Activated CD8-positive, alpha-beta memory T cell treated with anti-CD3 and anti-CD28 coated beads, Interleukin-2, amount 50 U/mL, for 24 hours (primary cell): ENCODE measurements around the gene ZNF680.
A peak's percentile ranks its signal among the peaks of the same experiment; 100 is the strongest.
"Not testable (repeated sequence)": the region's sequence is repeated elsewhere in the genome, so short reads cannot be mapped to it uniquely, and the experiment has no call there.

Experiments
- DNase-seq: peaks from one replicate; pipeline ENCODE4 v3.0.0-alpha.2; 2020; ENCODE audit errors: extremely low read depth

The ZNF680 gene

GRCh38 chr7:64562626-64563278 is at the start of gene ZNF680:
Gene ZNF680, minus strand, starts transcription at chr7:64563071. Its CDS starts 117 bp downstream, at chr7:64562954.
- DNase-seq = peak; percentile 76

- DNase-seq = no peak
Measured at GRCh38 chr7:64612452-64612851, 49.6 kb upstream of the ZNF680 start.

DNA sequence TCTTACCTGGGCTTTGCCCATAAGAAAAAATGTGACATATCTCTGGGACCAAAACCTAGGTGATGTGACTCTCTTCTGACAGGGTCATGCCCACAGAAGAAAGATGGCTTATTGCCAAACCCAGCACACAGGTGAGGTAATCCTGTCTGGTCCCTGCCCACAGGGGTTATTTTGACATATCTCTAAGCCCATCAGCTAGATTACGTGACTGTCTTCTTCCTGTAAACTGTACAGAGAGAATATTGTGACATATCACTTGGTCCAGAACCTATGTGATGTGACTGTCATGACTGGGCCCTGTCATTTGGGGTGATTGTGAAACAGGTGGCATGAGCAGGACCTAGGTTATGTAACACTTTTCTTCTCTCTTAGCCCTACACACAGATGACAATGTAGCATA is 48.8 kb upstream of the ZNF680 start:
- DNase-seq = no peak

DNA sequence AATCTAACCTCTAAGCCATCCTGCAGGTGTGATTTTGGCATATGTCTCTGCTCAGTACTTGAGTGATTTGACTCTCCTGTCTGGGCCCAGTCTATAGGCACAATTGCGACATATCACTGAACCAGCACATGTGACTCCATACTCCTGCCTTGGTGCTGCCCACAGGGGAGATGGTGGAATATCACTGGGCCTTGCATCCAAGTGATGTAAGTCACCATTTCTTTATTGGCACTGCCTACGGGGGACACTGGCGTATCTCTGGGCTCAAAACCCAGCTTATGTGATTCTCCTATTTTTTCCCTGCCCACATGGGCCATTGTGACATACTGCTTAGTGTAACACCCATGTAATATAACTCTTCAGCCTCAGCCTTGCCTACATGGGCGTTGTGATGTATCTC is 48.1 kb upstream of the ZNF680 start:
- no peak for DNase-seq

- no peak for DNase-seq
Measured at GRCh38 chr7:64608116-64608910, 45.4 kb upstream of the ZNF680 start.

DNA sequence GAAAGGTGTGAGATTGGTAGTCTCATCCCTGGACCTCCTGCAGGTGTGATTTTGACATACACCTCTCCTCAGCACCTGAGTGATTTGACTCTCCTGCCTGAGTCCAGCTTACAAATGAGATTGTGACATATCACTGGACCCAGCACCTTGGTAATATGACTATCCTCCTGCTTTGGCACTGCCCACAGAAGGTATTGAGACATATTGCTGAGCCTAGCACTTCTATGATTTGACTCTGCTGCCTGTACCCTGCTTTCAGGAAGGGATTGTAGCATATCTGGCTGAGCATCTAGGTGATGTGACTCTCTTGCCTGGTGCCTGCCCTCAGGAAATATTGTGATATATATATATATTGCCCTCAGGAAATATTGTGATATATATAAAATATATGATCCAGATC is 43.5 kb upstream of the ZNF680 start:
- DNase-seq = no peak

GRCh38 chr7:64603271-64603670 is 40.4 kb upstream of the ZNF680 start:
- no peak for DNase-seq

DNA sequence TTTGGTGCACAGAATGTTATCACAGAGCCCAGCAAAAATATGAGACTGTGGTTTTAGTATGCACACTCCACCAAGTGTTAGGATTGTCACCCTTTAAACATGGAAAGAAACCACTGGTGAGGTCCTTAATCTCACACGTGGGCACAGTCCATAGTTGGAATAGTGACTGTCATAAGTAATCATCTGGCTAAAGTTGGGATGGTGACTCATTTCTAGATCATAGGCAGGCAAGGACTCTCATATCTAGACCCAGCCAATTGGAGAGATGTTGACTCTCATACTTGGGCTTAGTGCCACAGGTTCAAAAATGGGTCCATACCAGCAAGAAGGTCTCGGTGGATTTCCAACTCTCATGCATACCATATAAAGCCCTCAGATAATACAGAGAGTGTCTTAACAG is 39.6 kb upstream of the ZNF680 start:
- no peak for DNase-seq

DNA sequence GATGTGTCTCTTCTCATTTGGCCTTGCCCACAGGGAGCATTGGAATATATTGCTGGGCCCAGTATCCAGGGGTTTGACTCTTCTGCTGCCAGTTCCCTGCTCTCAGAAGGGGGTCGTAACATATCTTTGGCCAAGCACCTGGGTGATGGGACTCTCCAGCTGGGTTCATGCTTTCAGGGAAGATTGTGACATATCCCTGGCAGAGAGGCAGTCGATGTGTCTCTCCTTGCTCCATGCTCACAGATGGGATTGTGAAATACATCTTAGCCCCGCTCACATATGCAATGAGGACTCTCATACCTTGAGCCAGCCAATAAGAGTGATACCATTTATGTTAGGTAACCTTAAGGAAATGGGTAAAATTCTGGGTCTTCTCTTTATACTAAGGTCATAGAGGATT is 39.2 kb upstream of the ZNF680 start:
- no peak for DNase-seq

GRCh38 chr7:64599359-64599758 is 36.5 kb upstream of the ZNF680 start:
- DNase-seq = no peak

GRCh38 chr7:64590971-64591370 is 28.1 kb upstream of the ZNF680 start:
- no peak for DNase-seq

DNA sequence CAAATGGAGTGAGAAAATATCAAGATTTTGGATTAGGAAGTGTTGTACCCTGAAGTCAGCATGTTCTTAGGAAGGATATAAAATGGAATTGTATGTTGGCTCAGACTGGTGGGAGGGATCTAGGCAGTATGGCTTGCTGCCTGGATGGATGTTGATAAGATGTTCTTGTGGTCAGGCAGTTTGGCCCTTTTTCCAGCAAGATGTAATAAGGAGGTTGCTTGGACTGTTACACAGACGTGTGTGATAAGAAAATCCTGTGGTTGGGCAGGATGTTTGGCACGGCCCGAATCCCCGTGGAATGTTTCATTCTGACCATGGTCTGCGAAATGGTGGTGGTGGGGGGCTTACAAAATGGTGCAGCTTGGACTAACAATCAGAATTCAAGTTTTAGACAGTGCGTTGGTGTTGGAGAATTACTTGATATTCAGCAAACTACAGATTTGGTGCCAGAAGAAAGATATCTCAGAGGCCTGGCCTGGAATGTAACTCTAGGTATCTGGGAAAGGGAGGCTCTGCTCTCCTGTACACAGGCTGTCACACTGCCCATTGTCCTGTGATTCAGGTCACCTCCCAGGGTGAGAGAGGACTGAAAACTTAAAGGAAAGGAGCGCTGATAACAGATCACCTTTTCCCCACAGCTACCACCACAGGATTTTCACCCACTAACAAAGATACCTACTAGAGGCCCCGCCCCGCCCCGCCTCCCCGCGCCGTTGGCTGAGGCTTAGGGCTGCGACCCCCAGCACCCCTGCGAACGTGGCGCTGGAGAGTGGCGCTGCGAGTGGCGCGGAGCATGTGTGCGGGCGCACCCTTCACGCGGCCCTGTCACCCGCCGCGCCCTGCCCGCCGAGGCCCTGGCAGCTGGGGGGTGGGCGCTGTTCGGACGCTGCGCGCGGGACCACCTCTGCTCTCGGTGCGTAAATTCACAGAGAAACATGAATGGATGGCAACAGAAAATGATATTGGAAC is 19.3 kb upstream of the ZNF680 start:
- no peak for DNase-seq

GRCh38 chr7:64581391-64581790 is 18.5 kb upstream of the ZNF680 start:
- no peak for DNase-seq

GRCh38 chr7:64574540-64575099 is 11.7 kb upstream of the ZNF680 start:
- no peak for DNase-seq

GRCh38 chr7:64570284-64570605 is 7.4 kb upstream of the ZNF680 start:
- DNase-seq = not testable (repeated sequence)

GRCh38 chr7:64569372-64570283 is 6.8 kb upstream of the ZNF680 start:
- not testable (repeated sequence) for DNase-seq

GRCh38 chr7:64562256-64562625 is 630 bp downstream of the ZNF680 start:
- DNase-seq = no peak

DNA sequence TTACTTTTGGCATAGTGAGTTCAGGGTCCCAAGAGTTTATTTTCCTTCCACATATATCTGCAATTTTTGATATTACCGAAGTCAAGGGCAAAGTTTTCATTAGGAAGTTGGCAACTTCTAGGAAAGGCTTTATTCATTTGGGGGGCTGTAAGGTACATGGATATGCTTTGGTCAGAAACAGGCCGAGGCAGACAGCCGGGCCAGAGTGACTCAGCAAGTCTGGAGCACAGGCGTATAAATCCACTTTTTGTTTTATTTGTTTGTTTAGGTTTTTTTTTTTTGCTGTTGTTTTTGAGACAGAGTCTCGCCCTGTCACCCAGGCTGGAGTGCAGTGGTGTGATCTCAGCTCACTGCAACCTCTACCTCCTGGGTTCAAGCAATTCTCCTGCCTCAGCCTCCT is 3.7 kb downstream of the ZNF680 start:
- no peak for DNase-seq

DNA sequence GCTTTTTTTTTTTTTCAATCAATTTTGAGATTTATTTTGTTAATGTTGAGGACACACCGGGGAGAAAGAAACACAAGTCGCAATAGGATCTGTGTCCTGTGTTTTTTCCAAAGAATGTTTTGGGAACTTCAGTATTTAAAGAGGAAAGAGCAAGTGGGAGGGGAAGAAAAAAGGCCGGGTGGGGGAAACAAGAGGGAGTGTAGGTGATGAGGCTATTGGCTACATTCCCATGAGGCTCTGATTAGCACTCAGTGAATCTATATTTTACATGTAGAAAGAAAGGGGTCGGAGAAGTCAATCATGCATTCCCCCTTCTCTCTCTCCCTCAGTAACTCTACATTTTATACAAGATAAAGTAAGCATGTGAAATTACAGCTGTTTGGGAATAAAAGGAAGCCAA is 4.1 kb downstream of the ZNF680 start:
- no peak for DNase-seq

GRCh38 chr7:64558323-64558705 is 4.6 kb downstream of the ZNF680 start:
- no peak for DNase-seq
